CD4-positive, alpha-beta memory T cell (primary cell): ENCODE results near the gene SOCS2. TPM values are rescaled to one million over a fixed set of nuclear protein-coding genes. Genes with fewer than 3 reads are reported as not detected.
"Not testable (repeated sequence)": the region's sequence is repeated elsewhere in the genome, so short reads cannot be mapped to it uniquely, and the experiment has no call there.

Experiments used
- CTCF ChIA-PET: fragments of 350-600 bp; sonication (Branson Sonifier 250); formaldehyde crosslinking; loops from one replicate; lab custom pipeline; 2021; ENCODE audit warnings: inconsistent platforms; ENCODE audit not compliant: partially characterized antibody; lab: Charles Lee
- POLR2A ChIA-PET: fragments of 350-600 bp; sonication (Branson Sonifier 250); formaldehyde crosslinking; loops from one replicate; lab custom pipeline; 2021; ENCODE audit not compliant: partially characterized antibody; lab: Charles Lee
- DNase-seq, 5 donors: peaks; one replicate each; pipeline versions ENCODE4 v3.0.0 to v3.0.0-alpha.2; 2020 to 2022; ENCODE audit warnings: mixed read lengths in 1 of 5
- H3K27ac ChIP-seq: one replicate; pipeline ENCODE4 v1.7.0; 2013; ENCODE audit warnings: low read depth, low read length
- H3K27me3 ChIP-seq: 2 replicates; pipeline ENCODE4 v1.7.0; 2013; ENCODE audit warnings: mild to moderate bottlenecking, low read length, moderate library complexity; ENCODE audit not compliant: insufficient read depth
- H3K36me3 ChIP-seq: 2 replicates; pipeline ENCODE4 v1.7.0; 2013; ENCODE audit warnings: mild to moderate bottlenecking, low read length, moderate library complexity; ENCODE audit not compliant: insufficient read depth
- H3K4me1 ChIP-seq: 2 replicates; pipeline ENCODE4 v1.7.0; 2013; ENCODE audit warnings: mild to moderate bottlenecking, low read length, moderate library complexity; ENCODE audit not compliant: insufficient read depth
- H3K4me3 ChIP-seq, 2 donors: one replicate each; pipeline ENCODE4 v1.7.0; 2013; ENCODE audit warnings: low read length in 2 of 2, mild to moderate bottlenecking in 1 of 2
- H3K9me3 ChIP-seq, 2 donors: one replicate each; pipeline ENCODE4 v1.7.0; 2013; ENCODE audit warnings: low read length in 2 of 2, control low read depth in 1 of 2; ENCODE audit not compliant: control insufficient read depth in 1 of 2
- H3K27ac Mint-ChIP-seq, 7 donors: one replicate each; pipeline ENCODE4 v1.8.0; 2020 to 2021; ENCODE audit warnings: mixed read lengths in 7 of 7, mild to moderate bottlenecking in 6 of 7, inconsistent platforms in 3 of 7, moderate library complexity in 3 of 7
- H3K27me3 Mint-ChIP-seq, 2 donors: one replicate each; pipeline ENCODE4 v1.8.0; 2020 to 2021; ENCODE audit warnings: mixed read lengths in 2 of 2
- H3K36me3 Mint-ChIP-seq, 2 donors: one replicate each; pipeline ENCODE4 v1.8.0; 2020 to 2021; ENCODE audit warnings: mixed read lengths in 2 of 2, inconsistent platforms in 1 of 2, mild to moderate bottlenecking in 1 of 2
- H3K4me1 Mint-ChIP-seq, 4 donors: one replicate each; pipeline ENCODE4 v1.8.0; 2020 to 2021; ENCODE audit warnings: mixed read lengths in 4 of 4, mild to moderate bottlenecking in 1 of 4
- H3K4me3 Mint-ChIP-seq, 8 donors: one replicate each; pipeline ENCODE4 v1.8.0; 2020 to 2021; ENCODE audit warnings: mixed read lengths in 8 of 8, mild to moderate bottlenecking in 7 of 8, moderate library complexity in 6 of 8, inconsistent platforms in 3 of 8
- H3K9me3 Mint-ChIP-seq, 8 donors: one replicate each; pipeline ENCODE4 v1.8.0; 2020 to 2021; ENCODE audit warnings: mixed read lengths in 8 of 8, mild to moderate bottlenecking in 5 of 8, inconsistent platforms in 3 of 8, moderate library complexity in 1 of 8
- intact Hi-C: fragments of 100-400 bp; cut with micrococcal nuclease; formaldehyde crosslinking; loops from one replicate; pipeline ENCODE4 v1.15.1; 2023
- polyA plus RNA-seq, 2 donors: library from polyadenylated mRNA; unstranded; fragments of 300-500 nt; fragmentation: Illumina TruSeq; gene quantifications; one replicate each; pipeline ENCODE4 v1.2.3, GENCODE V29; 2021
- total RNA-seq, 2 experiments: library from RNA; stranded (reverse); gene quantifications; one replicate each; pipeline ENCODE4 v1.2.3, GENCODE V29; 2021

Gene SOCS2
- total and polyA plus RNA-seq, 4 experiments from 2014 or later: 1.7 to 69.0 (median 20.0) TPM

DNA sequence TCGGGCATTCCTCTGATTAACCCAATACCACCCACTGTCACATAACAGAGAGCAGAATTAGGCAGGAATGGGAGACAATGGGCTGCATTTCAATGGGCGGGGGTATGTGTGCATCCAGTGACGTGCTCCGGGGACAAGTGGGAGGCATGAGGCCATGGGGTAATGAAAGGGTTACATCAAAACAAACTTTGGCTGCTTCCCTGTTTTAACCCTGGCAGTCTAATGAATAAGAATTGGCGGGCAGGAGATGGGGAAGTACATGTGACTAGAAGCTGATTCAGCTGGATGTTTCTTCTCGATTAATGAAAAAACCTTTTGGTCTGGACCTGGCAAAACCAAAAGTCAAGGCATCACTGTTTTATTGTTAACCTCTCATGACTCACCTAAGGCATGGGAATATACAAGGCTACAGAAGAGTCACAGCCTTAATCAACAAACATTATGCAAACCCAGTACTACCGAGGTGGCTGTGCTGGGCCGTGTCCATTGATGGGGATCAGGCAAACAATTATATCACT lies 44.2 kb downstream of the SOCS2 start:
- Histone ChIP-seq H3K27ac (no peak overlapping the region), H3K4me3 (no peak overlapping the region), H3K36me3 (no peaks in the 10 kb centered on the region), H3K9me3 (no peaks in the 10 kb centered on the region), H3K4me1 (no peaks in the 10 kb centered on the region), H3K27me3 (no peaks in the 10 kb centered on the region)
- no peak for DNase-seq
- CTCF ChIA-PET: no interaction called here
- no peak overlapping the region for H3K27ac Mint-ChIP-seq
- intact Hi-C loops: no loop called here
- POLR2A ChIA-PET: no interaction called here
- peaks cover 0 to 4% (median 0%) of the 10 kb centered on the region in 8 donors for H3K9me3 Mint-ChIP-seq
- peaks cover 0 to 4% (median 0%) of the 10 kb centered on the region in 4 donors for H3K4me1 Mint-ChIP-seq
- no peak overlapping the region for H3K4me3 Mint-ChIP-seq
- peaks cover 5 to 8% of the 10 kb centered on the region in 2 donors for H3K27me3 Mint-ChIP-seq
- no peaks in the 10 kb centered on the region for H3K36me3 Mint-ChIP-seq

DNA sequence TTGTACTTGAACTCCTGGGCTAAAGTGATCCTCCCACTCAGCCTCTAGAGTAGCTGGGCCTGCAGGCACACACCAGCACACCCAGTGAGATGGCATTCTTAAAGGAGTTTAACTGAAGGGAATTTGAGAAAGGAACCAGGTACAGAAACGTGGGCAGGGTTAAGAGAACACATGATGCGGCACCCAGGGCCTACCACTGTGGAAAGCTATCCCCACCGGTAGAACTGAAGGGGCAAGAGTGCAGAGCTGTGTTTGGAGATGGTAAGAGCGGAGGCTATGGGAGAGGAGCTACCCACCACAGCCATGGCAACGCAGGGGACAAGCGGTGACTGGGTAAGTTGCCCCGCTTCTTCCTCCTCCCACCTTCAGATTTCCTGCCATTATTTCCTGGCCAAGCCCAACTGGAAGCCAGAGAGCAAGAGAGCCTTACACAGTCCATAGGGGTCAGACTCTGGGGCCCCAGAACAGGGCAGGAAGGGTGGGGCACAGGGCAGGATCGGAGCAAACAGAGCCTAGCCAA lies 46.5 kb downstream of the SOCS2 start:
- CTCF ChIA-PET: interaction anchor here (1.0 kb wide), 1 partner anchor 483 kb away, joined by 3 read pairs; no protein-coding TSS in a partner anchor

DNA sequence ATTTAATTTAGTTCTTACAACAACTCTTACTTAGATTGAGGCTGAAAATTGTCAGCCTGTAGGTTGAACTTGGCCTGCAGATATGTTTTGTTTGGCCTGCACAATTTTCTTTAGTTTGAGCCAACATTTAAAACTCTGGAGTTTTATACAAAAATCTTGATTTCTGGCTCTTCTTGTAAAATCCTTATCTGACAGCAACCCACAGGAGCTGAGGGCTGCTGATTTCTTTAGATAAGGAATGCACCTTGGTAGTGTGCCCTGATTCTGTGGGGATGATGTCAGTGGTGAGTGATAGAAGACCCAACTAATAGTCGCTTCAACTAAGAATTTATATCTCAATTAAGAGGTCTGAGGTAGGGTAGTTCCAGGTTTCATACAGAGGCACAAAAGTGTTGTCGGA lies 49.5 kb downstream of the SOCS2 start:
- POLR2A ChIA-PET: no interaction called here
- intact Hi-C loops: no loop called here

More for the DNA sequence above, 46.5 kb downstream of the SOCS2 start:
- Histone ChIP-seq H3K4me3 (no peak overlapping the region), H3K27ac (no peak overlapping the region), H3K4me1 (no peaks in the 10 kb centered on the region), H3K27me3 (no peaks in the 10 kb centered on the region), H3K9me3 (no peaks in the 10 kb centered on the region), H3K36me3 (no peaks in the 10 kb centered on the region)
- H3K4me3 Mint-ChIP-seq: no peak overlapping the region
- DNase-seq: no peak
- H3K36me3 Mint-ChIP-seq: no peaks in the 10 kb centered on the region
- H3K27ac Mint-ChIP-seq: no peak overlapping the region
- POLR2A ChIA-PET: no interaction called here
- no peaks in the 10 kb centered on the region for H3K27me3 Mint-ChIP-seq
- H3K4me1 Mint-ChIP-seq: peaks cover 0 to 2% (median 0%) of the 10 kb centered on the region in 4 donors
- peaks cover 0 to 3% (median 0%) of the 10 kb centered on the region in 8 donors for H3K9me3 Mint-ChIP-seq
- intact Hi-C loops: no loop called here

DNA sequence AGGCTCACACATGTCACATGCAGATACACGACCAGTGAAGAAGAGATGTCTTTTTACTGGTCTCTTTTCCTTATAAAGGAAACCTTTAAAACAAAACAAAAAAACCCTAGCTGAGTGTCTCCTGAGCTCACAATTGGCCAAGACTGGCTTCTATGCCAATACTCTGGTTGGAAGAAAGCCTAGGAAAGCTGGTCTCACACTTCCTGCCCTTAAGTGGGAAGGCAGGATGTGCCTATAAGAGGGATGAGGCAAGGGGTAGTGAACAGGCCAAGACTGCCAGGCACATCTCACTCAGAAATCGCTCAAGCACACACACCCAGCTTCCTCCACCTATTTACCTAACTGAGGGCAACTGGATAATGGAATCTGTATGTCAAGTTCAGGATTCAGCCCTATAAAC lies 50.0 kb downstream of the SOCS2 start:
- Mint-ChIP-seq H3K36me3 (no peaks in the 10 kb centered on the region), H3K27ac (peak overlapping the region in 1 of 7 donors; percentile 44), H3K4me3 (no peak overlapping the region), H3K9me3 (peaks cover 0 to 3% (median 0%) of the 10 kb centered on the region in 8 donors), H3K27me3 (no peaks in the 10 kb centered on the region), H3K4me1 (no peaks in the 10 kb centered on the region)
- intact Hi-C loops: no loop called here
- CTCF ChIA-PET: interaction anchor here (1.0 kb wide), 1 partner anchor 9 kb away, joined by 3 read pairs; no protein-coding TSS in a partner anchor
- no peak overlapping the region for H3K4me3 ChIP-seq
- H3K4me1 ChIP-seq: no peaks in the 10 kb centered on the region
- no peak overlapping the region for H3K27ac ChIP-seq
- no peaks in the 10 kb centered on the region for H3K27me3 ChIP-seq
- H3K36me3 ChIP-seq: no peaks in the 10 kb centered on the region
- POLR2A ChIA-PET: no interaction called here
- DNase-seq: no peak
- no peaks in the 10 kb centered on the region for H3K9me3 ChIP-seq

More for the DNA sequence above, 49.5 kb downstream of the SOCS2 start:
- Histone ChIP-seq H3K36me3 (no peaks in the 10 kb centered on the region), H3K4me3 (no peak overlapping the region), H3K27me3 (no peaks in the 10 kb centered on the region), H3K4me1 (no peaks in the 10 kb centered on the region), H3K9me3 (no peaks in the 10 kb centered on the region), H3K27ac (no peak overlapping the region)
- H3K4me1 Mint-ChIP-seq: no peaks in the 10 kb centered on the region
- CTCF ChIA-PET: interaction anchor here (1.0 kb wide), 1 partner anchor 8 kb away, joined by 3 read pairs; no protein-coding TSS in a partner anchor
- DNase-seq: no peak
- H3K4me3 Mint-ChIP-seq: no peak overlapping the region
- H3K27me3 Mint-ChIP-seq: no peaks in the 10 kb centered on the region
- H3K36me3 Mint-ChIP-seq: no peaks in the 10 kb centered on the region
- no peak overlapping the region for H3K27ac Mint-ChIP-seq
- H3K9me3 Mint-ChIP-seq: peaks cover 0 to 3% (median 0%) of the 10 kb centered on the region in 8 donors

DNA sequence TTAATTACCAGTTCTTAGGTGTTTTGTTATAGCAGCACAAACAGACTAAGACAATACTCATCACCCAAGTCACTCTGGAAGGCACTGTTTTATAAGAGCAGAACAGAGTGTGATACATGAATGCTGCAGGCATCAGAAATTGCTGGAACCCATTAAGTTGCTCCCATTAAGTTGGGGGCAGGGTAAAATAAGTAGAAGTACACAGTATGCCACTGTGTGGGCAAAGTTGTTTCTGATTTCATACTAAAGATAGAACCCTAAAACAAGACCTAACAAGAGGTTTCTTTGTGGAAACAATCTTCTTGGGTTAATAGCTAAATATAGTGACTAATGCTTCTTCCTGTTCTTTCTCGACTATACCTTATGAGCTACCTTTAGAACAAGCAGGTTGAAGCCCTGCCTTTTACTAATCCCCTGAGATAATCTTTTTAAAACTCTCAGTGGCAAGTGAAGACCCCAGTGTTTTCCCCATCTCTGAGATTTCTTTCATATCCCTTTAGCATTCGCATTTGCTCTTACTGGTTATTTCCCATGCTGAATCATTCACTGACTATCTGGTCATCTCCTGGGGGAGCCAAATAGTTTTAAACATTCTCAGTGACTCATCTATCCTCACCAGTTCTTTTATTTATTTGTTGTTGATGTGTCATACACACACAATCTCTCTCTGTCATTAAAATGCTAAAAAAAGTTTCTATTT lies 52.3 kb downstream of the SOCS2 start:
- no peaks in the 10 kb centered on the region for H3K4me1 Mint-ChIP-seq
- no peak for DNase-seq
- H3K4me1 ChIP-seq: no peaks in the 10 kb centered on the region
- POLR2A ChIA-PET: no interaction called here
- H3K9me3 Mint-ChIP-seq: no peaks in the 10 kb centered on the region
- H3K4me3 ChIP-seq: no peak overlapping the region
- H3K4me3 Mint-ChIP-seq: no peak overlapping the region
- H3K27ac ChIP-seq: no peak overlapping the region
- H3K27ac Mint-ChIP-seq: no peak overlapping the region
- CTCF ChIA-PET: no interaction called here
- H3K9me3 ChIP-seq: no peaks in the 10 kb centered on the region
- no peaks in the 10 kb centered on the region for H3K27me3 Mint-ChIP-seq
- no peaks in the 10 kb centered on the region for H3K36me3 ChIP-seq
- H3K36me3 Mint-ChIP-seq: no peaks in the 10 kb centered on the region
- H3K27me3 ChIP-seq: no peaks in the 10 kb centered on the region
- intact Hi-C loops: no loop called here

DNA sequence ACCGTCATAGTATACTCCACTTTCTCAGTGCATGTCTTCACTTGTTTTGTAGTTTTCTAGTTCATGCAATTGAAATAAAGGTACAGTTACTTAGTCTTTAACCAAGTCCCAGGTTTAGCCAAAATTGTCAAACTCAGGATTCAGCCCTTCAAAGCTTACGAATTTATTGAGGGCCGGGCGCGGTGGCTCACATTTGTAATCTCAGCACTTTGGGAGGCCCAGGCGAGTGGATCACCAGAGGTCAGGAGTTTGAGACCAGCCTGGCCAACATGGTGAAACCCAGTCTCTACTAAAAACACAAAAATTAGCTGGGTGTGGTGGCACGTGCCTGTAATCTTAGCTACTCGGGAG lies 52.8 kb downstream of the SOCS2 start:
- H3K36me3 Mint-ChIP-seq, H3K27ac ChIP-seq, H3K9me3 ChIP-seq, DNase-seq, H3K27me3 ChIP-seq, POLR2A ChIA-PET, H3K27me3 Mint-ChIP-seq, intact Hi-C loops, H3K4me3 ChIP-seq, H3K36me3 ChIP-seq, H3K4me1 Mint-ChIP-seq, H3K4me3 Mint-ChIP-seq, H3K27ac Mint-ChIP-seq, CTCF ChIA-PET, H3K9me3 Mint-ChIP-seq, H3K4me1 ChIP-seq: not testable (repeated sequence)

DNA sequence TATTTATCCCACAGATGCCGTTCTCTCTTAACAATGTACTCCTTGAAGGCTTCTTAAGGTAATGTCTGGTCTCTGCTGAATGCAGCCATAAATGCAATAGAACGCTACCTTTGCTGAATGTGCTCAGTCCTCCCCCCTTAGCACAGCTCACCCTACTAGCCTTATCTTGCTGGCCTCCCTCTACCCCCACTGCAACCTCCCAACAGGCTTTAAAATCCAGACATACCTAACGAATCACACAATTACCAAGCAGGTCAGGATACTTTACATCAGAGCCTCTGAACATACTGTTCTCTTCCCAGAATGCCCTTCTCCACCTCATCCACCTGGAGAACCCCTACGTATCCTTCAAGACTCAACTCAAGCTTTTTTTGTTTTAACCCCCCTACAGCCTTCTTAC lies 53.7 kb downstream of the SOCS2 start:
- Histone ChIP-seq H3K4me1 (no peaks in the 10 kb centered on the region), H3K27me3 (no peaks in the 10 kb centered on the region), H3K4me3 (no peak overlapping the region), H3K36me3 (no peaks in the 10 kb centered on the region), H3K27ac (no peak overlapping the region), H3K9me3 (no peaks in the 10 kb centered on the region)
- H3K27ac Mint-ChIP-seq: no peak overlapping the region
- no peaks in the 10 kb centered on the region for H3K27me3 Mint-ChIP-seq
- H3K9me3 Mint-ChIP-seq: no peaks in the 10 kb centered on the region
- no peaks in the 10 kb centered on the region for H3K4me1 Mint-ChIP-seq
- no peaks in the 10 kb centered on the region for H3K36me3 Mint-ChIP-seq
- intact Hi-C loops: no loop called here
- H3K4me3 Mint-ChIP-seq: no peak overlapping the region
- POLR2A ChIA-PET: no interaction called here
- CTCF ChIA-PET: no interaction called here
- DNase-seq: no peak
